Endothelial cell of umbilical vein (primary cell): ENCODE results near the gene MID1IP1.

Experiments
- CTCF ChIP-seq, 2 donors: IDR thresholded peaks; 1 replicate in 1 of 2; 2 replicates in 1 of 2; pipeline ENCODE4 v1.5.1; 2011; ENCODE audit warnings: low read length in 2 of 2, mild to moderate bottlenecking in 2 of 2, moderate library complexity in 2 of 2, control low read depth in 1 of 2, inconsistent platforms in 1 of 2, low read depth in 1 of 2; ENCODE audit not compliant: insufficient read depth in 1 of 2; ENCODE audit errors: extremely low read depth in 1 of 2
- EZH2 ChIP-seq: IDR thresholded peaks from 2 replicates; pipeline ENCODE4 v1.6.1; 2012; ENCODE audit warnings: borderline replicate concordance, low read depth, mild to moderate bottlenecking, moderate library complexity, low read length, inconsistent platforms; ENCODE audit not compliant: severe bottlenecking
- FOS ChIP-seq: IDR thresholded peaks from 2 replicates; pipeline ENCODE4 v1.6.1; 2011; ENCODE audit warnings: mild to moderate bottlenecking, low read length, moderate library complexity, borderline replicate concordance; ENCODE audit not compliant: insufficient read depth
- GATA2 ChIP-seq: IDR thresholded peaks from 2 replicates; pipeline ENCODE4 v1.7.0; 2011; ENCODE audit warnings: low read depth, mild to moderate bottlenecking, moderate library complexity, mixed read lengths, low read length; ENCODE audit not compliant: insufficient read length, insufficient read depth
- JUN ChIP-seq: IDR thresholded peaks from 2 replicates; pipeline ENCODE4 v1.6.1; 2011; ENCODE audit warnings: borderline replicate concordance, low read depth; ENCODE audit not compliant: insufficient read length, insufficient read depth
- MAX ChIP-seq: IDR thresholded peaks from 2 replicates; pipeline ENCODE4 v1.6.1; 2011; ENCODE audit not compliant: insufficient read depth, insufficient read length
- MYC ChIP-seq: IDR thresholded peaks from one replicate; pipeline ENCODE4 v1.6.1; 2011; ENCODE audit warnings: mild to moderate bottlenecking, low read depth, low read length
- POLR2A ChIP-seq: IDR thresholded peaks from 2 replicates; pipeline ENCODE4 v1.6.1; 2012; ENCODE audit warnings: low read depth, mild to moderate bottlenecking, control low read depth, low read length
- POLR2AphosphoS5 ChIP-seq: IDR thresholded peaks from 2 replicates; pipeline ENCODE4 v1.6.1; 2012; ENCODE audit warnings: low read depth, mild to moderate bottlenecking, control low read depth, low read length, moderate library complexity; ENCODE audit not compliant: insufficient read depth

GRCh38 chrX:38804682-38805431, 3.6 kb downstream of the MID1IP1 start:
- TF ChIP-seq POLR2A (no peak), CTCF (IDR thresholded peaks at IDR 0.05; ENCODE audit: extremely low read depth in 1 of 2, insufficient read depth in 1 of 2, low read depth in 1 of 2, low read length in 2 of 2) (no peak), MYC (no peak), EZH2 (no peak), JUN (no peak), POLR2AphosphoS5 (no peak), MAX (no peak), FOS (no peak), GATA2 (no peak)
